Natural killer cell (primary cell): ENCODE data around the gene TINAGL1. TPM values are rescaled to one million over a fixed set of nuclear protein-coding genes. Genes with fewer than 3 reads are reported as not detected.

Experiments used
- ATAC-seq, 3 donors: fragments of 150-1000 bp in 2 of 3; fragments of 200-7000 bp in 1 of 3; cut with Tn5 transposase; 1 replicate in 1 of 3; 2 replicates in 2 of 3; pipeline ENCODE4 v1.10.0; 2021; ENCODE audit warnings: mild to moderate bottlenecking in 2 of 3, moderate library complexity in 2 of 3
- DNase-seq, 2 donors: peaks; one replicate each; pipeline versions ENCODE4 v3.0.0 to v3.0.0-alpha.2; 2013 to 2021; ENCODE audit warnings: mixed read lengths in 1 of 2
- H3K27ac ChIP-seq: one replicate; pipeline ENCODE4 v1.5.1; 2013; ENCODE audit warnings: mild to moderate bottlenecking, low read length
- H3K27me3 ChIP-seq: one replicate; pipeline ENCODE4 v1.6.1; 2013; ENCODE audit warnings: low read length; ENCODE audit not compliant: control insufficient read depth, insufficient read depth
- H3K36me3 ChIP-seq: one replicate; pipeline ENCODE4 v1.6.1; 2013; ENCODE audit warnings: low read length; ENCODE audit not compliant: control insufficient read depth, insufficient read depth
- H3K4me1 ChIP-seq: one replicate; pipeline ENCODE4 v1.6.1; 2013; ENCODE audit warnings: low read length; ENCODE audit not compliant: control insufficient read depth, insufficient read depth
- H3K4me3 ChIP-seq: one replicate; pipeline ENCODE4 v1.5.1; 2013; ENCODE audit warnings: low read length
- H3K9me3 ChIP-seq: one replicate; pipeline ENCODE4 v1.6.1; 2013; ENCODE audit warnings: low read length; ENCODE audit not compliant: control insufficient read depth, insufficient read depth
- H3K27ac Mint-ChIP-seq, 2 donors: one replicate each; pipeline ENCODE4 v1.8.0; 2022; ENCODE audit warnings: mild to moderate bottlenecking in 2 of 2, mixed read lengths in 2 of 2, moderate library complexity in 1 of 2
- H3K27me3 Mint-ChIP-seq, 2 donors: one replicate each; pipeline ENCODE4 v1.8.0; 2022; ENCODE audit warnings: low read depth in 2 of 2, mixed read lengths in 2 of 2
- H3K36me3 Mint-ChIP-seq: one replicate; pipeline ENCODE4 v1.8.0; 2022; ENCODE audit warnings: mixed read lengths
- H3K4me1 Mint-ChIP-seq, 2 donors: one replicate each; pipeline ENCODE4 v1.8.0; 2022; ENCODE audit warnings: mixed read lengths in 2 of 2
- H3K4me3 Mint-ChIP-seq: one replicate; pipeline ENCODE4 v1.8.0; 2022; ENCODE audit warnings: mild to moderate bottlenecking, moderate library complexity, mixed read lengths
- H3K9me3 Mint-ChIP-seq, 2 donors: one replicate each; pipeline ENCODE4 v1.8.0; 2022; ENCODE audit warnings: mixed read lengths in 2 of 2
- WGBS: methylation state at CpG from one replicate; pipeline ENCODE4 v1.1.7; 2013; ENCODE audit warnings: missing lambda C conversion rate; ENCODE audit not compliant: insufficient coverage; 5-methylcytosine and 5-hydroxymethylcytosine counted together
- intact Hi-C: fragments of 100-400 bp; cut with micrococcal nuclease; formaldehyde crosslinking; loops from one replicate; pipeline ENCODE4 v1.14.2; 2022
- total RNA-seq, 4 donors: library from RNA; stranded (reverse); fragments of 120-200 nt in 1 of 4; gene quantifications; one replicate each; pipeline versions ENCODE4 v1.2.3 to v1.2.4, GENCODE V29; 2013 to 2022
- TF ChIP-seq, protein P1 (sequence below): fragments of 200-600 bp; IDR thresholded peaks from one replicate; pipeline ENCODE4 v1.8.0; 2022; ENCODE audit warnings: antibody characterized with exemption

TINAGL1 gene
- total RNA-seq, 3 donors from 2014 or later (not counting 1 experiment from before 2014, with no cell fraction given): not detected

DNA sequence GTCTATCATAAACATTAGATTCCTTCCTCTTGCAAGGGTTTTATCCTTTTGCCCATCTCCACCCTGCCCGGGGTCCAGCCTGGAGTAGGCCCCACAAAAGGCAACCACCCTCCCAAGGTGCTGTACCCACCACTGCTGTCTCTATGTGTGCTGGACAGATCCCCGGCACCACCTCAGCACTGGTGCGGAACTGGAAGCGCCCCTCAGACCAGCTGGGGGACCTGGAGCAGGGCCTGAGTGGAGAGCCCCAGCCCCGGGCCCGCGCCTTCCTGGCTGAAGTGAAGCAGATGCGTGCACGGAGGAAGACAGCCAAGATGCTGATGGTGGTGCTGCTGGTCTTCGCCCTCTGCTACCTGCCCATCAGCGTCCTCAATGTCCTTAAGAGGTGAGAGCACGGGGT is 47.0 kb downstream of the TINAGL1 start:
- H3K4me1 ChIP-seq: peaks cover under 1% of the 10 kb centered on the region
- H3K27me3 ChIP-seq: peaks cover 8% of the 10 kb centered on the region
- intact Hi-C loops: no loop called here
- DNase-seq (no peak), ATAC-seq (no peak)
- H3K36me3 ChIP-seq: peaks cover 12% of the 10 kb centered on the region
- Mint-ChIP-seq H3K9me3 (no peaks in the 10 kb centered on the region), H3K27ac (no peak overlapping the region), H3K27me3 (peaks cover 0 to 12% of the 10 kb centered on the region in 2 donors), H3K36me3 (no peaks in the 10 kb centered on the region), H3K4me3 (no peak overlapping the region), H3K4me1 (peaks cover 7 to 8% of the 10 kb centered on the region in 2 donors)
- H3K4me3 ChIP-seq: no peak overlapping the region
- H3K9me3 ChIP-seq: no peaks in the 10 kb centered on the region
- TF ChIP-seq, protein P1, sequence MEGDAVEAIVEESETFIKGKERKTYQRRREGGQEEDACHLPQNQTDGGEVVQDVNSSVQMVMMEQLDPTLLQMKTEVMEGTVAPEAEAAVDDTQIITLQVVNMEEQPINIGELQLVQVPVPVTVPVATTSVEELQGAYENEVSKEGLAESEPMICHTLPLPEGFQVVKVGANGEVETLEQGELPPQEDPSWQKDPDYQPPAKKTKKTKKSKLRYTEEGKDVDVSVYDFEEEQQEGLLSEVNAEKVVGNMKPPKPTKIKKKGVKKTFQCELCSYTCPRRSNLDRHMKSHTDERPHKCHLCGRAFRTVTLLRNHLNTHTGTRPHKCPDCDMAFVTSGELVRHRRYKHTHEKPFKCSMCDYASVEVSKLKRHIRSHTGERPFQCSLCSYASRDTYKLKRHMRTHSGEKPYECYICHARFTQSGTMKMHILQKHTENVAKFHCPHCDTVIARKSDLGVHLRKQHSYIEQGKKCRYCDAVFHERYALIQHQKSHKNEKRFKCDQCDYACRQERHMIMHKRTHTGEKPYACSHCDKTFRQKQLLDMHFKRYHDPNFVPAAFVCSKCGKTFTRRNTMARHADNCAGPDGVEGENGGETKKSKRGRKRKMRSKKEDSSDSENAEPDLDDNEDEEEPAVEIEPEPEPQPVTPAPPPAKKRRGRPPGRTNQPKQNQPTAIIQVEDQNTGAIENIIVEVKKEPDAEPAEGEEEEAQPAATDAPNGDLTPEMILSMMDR: no peak
- no peak overlapping the region for H3K27ac ChIP-seq
- WGBS: 99% methylated on average over 11 of the region's 12 CpGs

DNA sequence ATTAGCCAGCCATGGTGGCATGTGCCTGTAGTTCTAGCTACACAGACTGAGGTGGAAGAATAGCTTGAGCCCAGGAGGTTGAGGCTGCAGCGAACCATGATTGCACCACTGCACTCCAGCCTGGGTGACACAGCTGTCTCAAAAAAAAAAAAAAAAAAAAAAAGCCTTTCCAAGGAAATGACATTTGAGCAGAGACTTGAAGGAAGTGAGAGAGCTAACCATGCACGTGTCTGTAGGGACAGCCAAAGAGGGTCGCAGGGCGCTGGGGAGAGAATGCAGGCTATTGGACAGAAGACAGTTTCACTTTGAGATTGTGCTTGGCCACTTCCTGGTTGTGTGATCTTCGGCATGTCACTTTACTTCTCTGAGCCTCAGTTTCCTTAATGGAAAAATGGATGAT is 48.0 kb downstream of the TINAGL1 start:
- H3K4me3 Mint-ChIP-seq: no peak overlapping the region

DNA sequence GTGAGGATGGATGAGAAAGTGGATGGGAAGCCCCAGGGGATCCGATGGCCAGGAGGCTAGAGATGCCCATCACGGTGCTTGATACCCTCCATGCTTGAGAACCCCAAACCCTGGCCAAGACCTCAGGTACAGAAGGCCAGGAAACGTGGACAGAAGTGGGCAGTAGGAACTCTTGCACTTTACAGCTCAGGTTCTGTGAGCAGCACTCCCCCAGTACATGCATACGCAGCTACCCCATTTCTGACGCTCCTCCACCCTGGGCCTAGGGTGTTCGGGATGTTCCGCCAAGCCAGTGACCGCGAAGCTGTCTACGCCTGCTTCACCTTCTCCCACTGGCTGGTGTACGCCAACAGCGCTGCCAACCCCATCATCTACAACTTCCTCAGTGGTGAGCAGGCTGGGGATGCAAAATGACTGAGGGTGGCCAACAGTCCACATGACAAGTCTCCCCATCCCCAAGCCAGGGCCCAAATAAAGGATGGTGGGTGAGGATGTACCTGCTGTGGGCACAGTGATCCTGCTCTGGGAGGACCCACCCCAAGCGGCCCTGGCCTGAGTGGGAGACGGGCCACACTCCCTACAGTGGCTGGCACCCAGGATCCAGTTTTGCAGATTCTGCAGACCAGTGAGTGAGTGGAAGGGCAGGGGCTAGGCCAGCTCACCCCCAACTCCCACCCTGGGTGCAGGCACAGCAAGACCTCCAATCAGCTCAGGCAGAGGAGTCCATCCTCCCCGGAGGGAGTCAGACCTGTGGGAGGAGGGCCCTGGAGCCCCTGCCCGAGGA is 48.6 kb downstream of the TINAGL1 start:
- no peaks in the 10 kb centered on the region for H3K4me1 ChIP-seq
- no peaks in the 10 kb centered on the region for H3K9me3 ChIP-seq
- H3K36me3 ChIP-seq: peaks cover 24% of the 10 kb centered on the region
- ATAC-seq (peak in 1 of 3 donors; percentile 7), DNase-seq (no peak)
- WGBS: 92% methylated on average over 16 of the region's 16 CpGs
- no peak overlapping the region for H3K4me3 Mint-ChIP-seq
- no peak overlapping the region for H3K27ac ChIP-seq
- H3K36me3 Mint-ChIP-seq: no peaks in the 10 kb centered on the region
- H3K27ac Mint-ChIP-seq: no peak overlapping the region
- no peaks in the 10 kb centered on the region for H3K27me3 ChIP-seq
- TF ChIP-seq, protein P1: no peak
- H3K4me3 ChIP-seq: no peak overlapping the region
- intact Hi-C loops: no loop called here
- peaks cover 7 to 8% of the 10 kb centered on the region in 2 donors for H3K4me1 Mint-ChIP-seq
- no peaks in the 10 kb centered on the region for H3K9me3 Mint-ChIP-seq
- no peaks in the 10 kb centered on the region for H3K27me3 Mint-ChIP-seq

More for the DNA sequence above, 48.0 kb downstream of the TINAGL1 start:
- no peaks in the 10 kb centered on the region for H3K4me1 ChIP-seq
- TF ChIP-seq, protein P1: no peak
- H3K4me1 Mint-ChIP-seq: peaks cover 7 to 8% of the 10 kb centered on the region in 2 donors
- WGBS: 53% methylated on average over 5 of the region's 5 CpGs
- intact Hi-C loops: no loop called here
- no peak overlapping the region for H3K27ac Mint-ChIP-seq
- H3K27ac ChIP-seq: no peak overlapping the region
- H3K27me3 Mint-ChIP-seq: peaks cover 0 to 3% of the 10 kb centered on the region in 2 donors
- H3K36me3 ChIP-seq: peaks cover 18% of the 10 kb centered on the region
- H3K4me3 ChIP-seq: no peak overlapping the region
- no peaks in the 10 kb centered on the region for H3K9me3 ChIP-seq
- DNase-seq: no peak
- H3K27me3 ChIP-seq: no peaks in the 10 kb centered on the region
- ATAC-seq: no peak
- no peaks in the 10 kb centered on the region for H3K36me3 Mint-ChIP-seq
- H3K9me3 Mint-ChIP-seq: no peaks in the 10 kb centered on the region
